Stomach (tissue), 4 donors: Measurements from ENCODE around the gene TFAP2A.

Experiments used
- CTCF ChIP-seq, 7 experiments: fragments of 450-650 bp in 4 of 7; fragments of 200-600 bp in 3 of 7; sonication (generic) in 3 of 7; IDR thresholded peaks; one replicate each; pipeline ENCODE4 v1.5.1; 2016 to 2019; ENCODE audit warnings: antibody characterized with exemption in 7 of 7, control low read depth in 2 of 7, mild to moderate bottlenecking in 1 of 7
- POLR2A ChIP-seq, 4 donors: fragments of 450-650 bp; IDR thresholded peaks; one replicate each; pipeline ENCODE4 v1.6.1; 2016; ENCODE audit warnings: antibody characterized with exemption in 4 of 4, control low read depth in 2 of 4, mild to moderate bottlenecking in 1 of 4, moderate library complexity in 1 of 4

- no peak for TF ChIP-seq CTCF (IDR thresholded peaks at IDR 0.05)
- no peak for TF ChIP-seq POLR2A (IDR thresholded peaks at IDR 0.05)
Observed at GRCh38 chr6:10417681-10418104, 2.8 kb upstream of the TFAP2A start.
